GM12878 (cell line): ENCODE measurements around the gene NPAS2. TPM values are rescaled to one million over a fixed set of nuclear protein-coding genes. Genes with fewer than 3 reads are reported as not detected.

Source experiments
- ATAC-seq: fragments of 200-7000 bp; cut with Tn5 transposase; 3 replicates; pipeline ENCODE4 v1.9.1; 2020; ENCODE audit warnings: mild to moderate bottlenecking, moderate library complexity
- BruUV-seq: library from RNA; stranded (reverse); fragments of 400-500 nt; replicated peaks from 2 replicates; lab custom pipeline; 2021; lab: Mats Ljungman, UMichigan
- CTCF ChIA-PET: fragments of 300-600 bp; sonication (Branson Sonifier 250); formaldehyde crosslinking; extraction: SDS; loops from one replicate; lab custom pipeline; 2021; ENCODE audit warnings: inconsistent platforms; lab: Yijun Ruan, JAX
- POLR2A ChIA-PET: fragments of 350-600 bp; formaldehyde crosslinking; extraction: SDS; loops from one replicate; lab custom pipeline; 2021; ENCODE audit warnings: inconsistent platforms; lab: Charles Lee
- RAD21 ChIA-PET: fragments of 300-600 bp; sonication (Branson Sonifier 250); formaldehyde crosslinking; loops from one replicate; lab custom pipeline; 2023; ENCODE audit warnings: antibody characterized with exemption; ENCODE audit not compliant: unreplicated experiment; lab: Charles Lee
- SMC1A ChIA-PET: fragments of 300-600 bp; sonication (Branson Sonifier 250); formaldehyde crosslinking; loops from one replicate; lab custom pipeline; 2023; ENCODE audit not compliant: unreplicated experiment, uncharacterized antibody; lab: Charles Lee
- DNase-seq: peaks from one replicate; pipeline ENCODE4 v3.0.0-alpha.2; 2011; ENCODE audit warnings: low read depth, low spot score
- FAIRE-seq: peaks from 3 replicates; lab custom pipeline; 2011; peaks lifted over from hg19 to GRCh38; lab: Jason Lieb, UNC
- H2AFZ ChIP-seq: 2 replicates; pipeline ENCODE4 v1.6.0; 2011; ENCODE audit warnings: low read depth, low read length, control low read depth; ENCODE audit not compliant: control insufficient read depth
- H3K27ac ChIP-seq: 2 replicates; pipeline ENCODE4 v1.5.1; 2011; ENCODE audit warnings: control low read depth; ENCODE audit not compliant: control insufficient read depth, insufficient read depth
- H3K27me3 ChIP-seq, 2 experiments: replicated peaks in 1 of 2; 2 replicates each; pipeline versions ENCODE4 v1.6.0 to v1.6.1; 2011; ENCODE audit warnings: low read length in 1 of 2; ENCODE audit not compliant: control insufficient read depth in 2 of 2, insufficient read depth in 2 of 2
- H3K36me3 ChIP-seq, 2 experiments: 2 replicates each; pipeline ENCODE4 v1.5.1; 2011; ENCODE audit warnings: low read length in 1 of 2; ENCODE audit not compliant: control insufficient read depth in 2 of 2, insufficient read depth in 2 of 2
- H3K4me1 ChIP-seq: 2 replicates; pipeline ENCODE4 v1.6.1; 2011; ENCODE audit warnings: mild to moderate bottlenecking, low read length, moderate library complexity, mixed read lengths; ENCODE audit not compliant: control insufficient read depth, insufficient read depth
- H3K4me2 ChIP-seq: 2 replicates; pipeline ENCODE4 v1.6.0; 2011; ENCODE audit warnings: control low read depth; ENCODE audit not compliant: control insufficient read depth, insufficient read depth
- H3K4me3 ChIP-seq: fragments of 200-600 bp; sonication (generic); 2 replicates; pipeline ENCODE4 v1.5.1; 2016
- H3K79me2 ChIP-seq: 2 replicates; pipeline ENCODE4 v1.6.0; 2011; ENCODE audit warnings: low read length; ENCODE audit not compliant: control insufficient read depth, insufficient read depth
- H3K9ac ChIP-seq: 2 replicates; pipeline ENCODE4 v1.8.0; 2011; ENCODE audit warnings: low read length, control low read depth, mixed read lengths; ENCODE audit not compliant: control insufficient read depth, insufficient read depth
- H3K9me3 ChIP-seq: replicated peaks from 3 replicates; pipeline ENCODE4 v1.5.1; 2011; ENCODE audit warnings: mild to moderate bottlenecking, low read length; ENCODE audit not compliant: control insufficient read depth, insufficient read depth
- H4K20me1 ChIP-seq: 2 replicates; pipeline ENCODE4 v1.6.0; 2011; ENCODE audit not compliant: control insufficient read depth, insufficient read depth
- CHD2 ChIP-seq: IDR thresholded peaks from 2 replicates; pipeline ENCODE4 v1.6.1; 2011; ENCODE audit warnings: low read depth, low read length, improper control_type of control experiment, borderline replicate concordance
- CTCF ChIP-seq, 3 experiments: IDR thresholded peaks in 2 of 3; conservative IDR thresholded peaks in 1 of 3; 2 replicates each; pipeline ENCODE4 v1.5.1; 2011; ENCODE audit warnings: low read depth in 3 of 3, low read length in 3 of 3, mild to moderate bottlenecking in 3 of 3, control low read depth in 2 of 3, moderate library complexity in 2 of 3, inconsistent platforms in 1 of 3, mixed read lengths in 1 of 3; ENCODE audit not compliant: control insufficient read depth in 2 of 3, insufficient read depth in 1 of 3; ENCODE audit errors: extremely low read depth in 1 of 3
- MYC ChIP-seq: IDR thresholded peaks from 2 replicates; pipeline ENCODE4 v1.6.1; 2011; ENCODE audit warnings: mild to moderate bottlenecking, low read length, moderate library complexity, inconsistent platforms; ENCODE audit not compliant: insufficient read depth, insufficient replicate concordance, insufficient read length, severe bottlenecking
- RAD21 ChIP-seq: IDR thresholded peaks from 2 replicates; pipeline ENCODE4 v1.6.1; 2011; ENCODE audit warnings: mild to moderate bottlenecking, low read depth, low read length, moderate library complexity; ENCODE audit not compliant: insufficient read depth
- RUNX3 ChIP-seq: IDR thresholded peaks from 2 replicates; pipeline ENCODE4 v1.6.1; 2012; ENCODE audit warnings: low read length, inconsistent platforms
- SMARCA5 ChIP-seq: fragments of 450-650 bp; IDR thresholded peaks from 2 replicates; pipeline ENCODE4 v1.6.1; 2017; ENCODE audit warnings: mild to moderate bottlenecking
- TBL1XR1 ChIP-seq: IDR thresholded peaks from 2 replicates; pipeline ENCODE4 v1.6.1; 2012; ENCODE audit warnings: low read depth, low read length, improper control_type of control experiment
- TCF7 ChIP-seq: IDR thresholded peaks from 2 replicates; pipeline ENCODE4 v1.6.1; 2014; ENCODE audit warnings: antibody characterized with exemption, borderline replicate concordance
- ZBTB40 ChIP-seq: fragments of 450-650 bp; IDR thresholded peaks from 2 replicates; pipeline ENCODE4 v1.6.1; 2016; ENCODE audit warnings: mild to moderate bottlenecking, moderate library complexity, borderline replicate concordance
- ZZZ3 ChIP-seq: IDR thresholded peaks from 2 replicates; pipeline ENCODE4 v1.6.1; 2011; ENCODE audit warnings: low read depth; ENCODE audit not compliant: control insufficient read depth, insufficient read length
- WGBS: methylation state at CpG from one replicate; pipeline ENCODE4 v1.1.6; 2016; ENCODE audit warnings: low lambda C conversion rate; ENCODE audit not compliant: insufficient replicate concordance, insufficient coverage; ENCODE audit errors: missing lambda C conversion rate; 5-methylcytosine and 5-hydroxymethylcytosine counted together
- in situ Hi-C: fragments of 300-500 bp; cut with MboI; formaldehyde crosslinking; loops from 9 replicates; pipeline ENCODE4 v1.14.3; 2018; ENCODE audit warnings: mixed read lengths
- intact Hi-C: fragments of 100-400 bp; cut with micrococcal nuclease; formaldehyde crosslinking; loops from one replicate; pipeline ENCODE4 v1.14.2; 2022; ENCODE audit not compliant: unreplicated experiment
- polyA plus RNA-seq, 11 experiments: library from polyadenylated mRNA; depleted of rRNA in 4 of 11; unstranded in 6 of 11; stranded (reverse) in 5 of 11; fragments of >200 nt; fragmentation: Nextera tagmentation in 4 of 11; fragmentation: Illumina TruSeq in 1 of 11; extraction: Ambion mirVana in 4 of 11; extraction: Trizol in 1 of 11; gene quantifications; 1 replicate in 1 of 11; 2 replicates in 10 of 11; pipeline versions ENCODE4 v1.2.1 to v1.2.3, GENCODE V29; 2011 to 2016; ENCODE audit warnings: inconsistent platforms in 2 of 11, missing spikeins in 2 of 11, low read depth in 1 of 11
- total RNA-seq, 4 experiments: library from RNA; depleted of rRNA in 3 of 4; stranded (reverse); fragments of >200 nt in 3 of 4; fragmentation: Illumina TruSeq in 1 of 4; extraction: Trizol in 1 of 4; gene quantifications; 2 replicates each; pipeline versions ENCODE4 v1.2.1 to v1.2.3, GENCODE V29; 2013 to 2021

NPAS2 gene
- total and polyA plus RNA-seq, 10 of the 15 experiments (the other 5 are each of a cell fraction or from before 2014, with no cell fraction given), result 0.08 TPM; not detected in 9

DNA sequence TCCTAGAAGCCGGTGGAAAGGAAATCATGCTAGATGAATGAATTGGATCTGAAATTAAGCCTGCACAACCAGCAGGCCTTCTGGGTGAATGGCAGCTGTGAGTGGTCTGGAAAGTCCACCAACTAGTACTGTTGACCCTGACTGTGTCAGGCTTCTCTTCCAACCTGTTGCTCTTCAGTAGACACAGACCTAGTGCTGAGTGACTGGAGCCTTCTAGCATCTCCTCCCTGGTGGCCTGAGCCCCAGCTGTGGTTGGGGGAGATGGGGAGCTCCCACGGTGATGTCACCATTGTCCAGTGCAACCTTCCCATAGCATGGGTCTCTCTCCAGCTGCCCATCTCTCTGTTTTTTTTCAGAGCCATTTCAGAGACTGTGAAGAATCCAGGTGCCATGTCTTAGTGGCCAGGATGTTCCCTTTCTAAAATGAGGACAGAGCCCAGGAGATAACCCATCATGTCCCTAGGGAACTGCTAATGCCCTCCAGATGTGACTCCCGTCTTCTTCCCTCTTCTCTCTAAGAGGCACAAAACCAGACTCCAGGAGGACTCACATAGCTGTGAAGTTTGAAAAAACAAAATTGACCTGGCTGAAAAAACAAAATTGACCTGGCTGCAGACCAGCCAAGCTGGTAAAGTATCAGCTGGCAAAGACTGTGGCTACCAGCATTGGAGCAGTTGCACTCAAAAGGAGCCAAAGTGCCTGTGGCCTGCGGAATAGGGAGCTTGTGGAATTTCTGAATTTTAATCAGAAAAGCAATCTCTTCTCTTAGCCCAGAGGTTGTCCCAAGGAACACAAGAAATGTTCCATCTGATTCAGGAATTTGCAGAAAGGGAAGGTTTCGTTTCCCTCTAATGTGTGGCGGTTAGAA lies 114.8 kb downstream of the NPAS2 start:
- no peak for TF ChIP-seq TCF7
- no peak for TF ChIP-seq CTCF (IDR thresholded peaks at IDR 0.05 in 2 of 3, conservative IDR thresholded peaks at IDR 0.05 in 1 of 3; ENCODE audit: control insufficient read depth in 2 of 3, extremely low read depth in 1 of 3, insufficient read depth in 1 of 3, low read depth in 3 of 3, low read length in 3 of 3)
- no peak for TF ChIP-seq RAD21
- no peak for TF ChIP-seq CHD2
- TF ChIP-seq SMARCA5, result no peak
- TF ChIP-seq RUNX3, result no peak
- no peak for TF ChIP-seq MYC
- no peak for TF ChIP-seq TBL1XR1
- TF ChIP-seq ZZZ3, result no peak
- TF ChIP-seq ZBTB40, result no peak
- ATAC-seq (no peak), DNase-seq (no peak), FAIRE-seq (no peak)
- SMC1A ChIA-PET, result interaction anchor here (0.6 to 1.0 kb wide), 2 partner anchors 18 to 1406 kb away, joined by 3 read pairs; no protein-coding TSS in a partner anchor
- Histone ChIP-seq H3K4me2 (no peak overlapping the region), H3K9me3 (no peaks in the 10 kb centered on the region), H2AFZ (no peak overlapping the region), H3K4me1 (no peaks in the 10 kb centered on the region), H3K4me3 (no peak overlapping the region), H3K79me2 (no peaks in the 10 kb centered on the region), H3K36me3 (no peaks in the 10 kb centered on the region), H3K27me3 (no peaks in the 10 kb centered on the region; a peak in 1 of 4 replicates), H4K20me1 (no peaks in the 10 kb centered on the region), H3K9ac (no peak overlapping the region), H3K27ac (no peak overlapping the region)
- POLR2A ChIA-PET, result no interaction called here
- RAD21 ChIA-PET, result no interaction called here
- 58% methylated on average over 6 of the region's 6 CpGs for WGBS
- BruUV-seq, result no TSS peak
- intact Hi-C loops (no loop called here), in situ Hi-C loops (no loop called here)
- CTCF ChIA-PET, result no interaction called here
